ENCODE data around the gene OR10AD1.

DNA sequence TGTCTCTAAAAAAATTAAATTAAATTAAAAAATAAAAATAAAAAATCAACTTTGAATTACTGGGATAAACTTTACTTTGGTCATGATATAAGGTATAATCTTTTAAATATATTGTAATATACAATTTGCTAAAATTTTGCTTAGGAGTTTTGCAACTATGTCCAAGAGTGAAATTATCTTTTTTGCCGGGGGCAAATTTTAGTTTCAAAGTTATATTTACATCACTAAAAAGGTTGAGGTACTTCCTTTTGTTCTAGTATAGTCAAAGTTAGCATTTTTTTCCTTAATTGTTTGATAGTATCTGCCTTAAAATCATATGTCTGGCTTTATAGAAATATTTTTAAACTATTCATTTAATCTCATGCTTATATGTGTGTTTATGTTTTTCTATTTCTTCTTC, 17.6 kb upstream of the OR10AD1 start:
- TF ChIP-seq, protein P1, sequence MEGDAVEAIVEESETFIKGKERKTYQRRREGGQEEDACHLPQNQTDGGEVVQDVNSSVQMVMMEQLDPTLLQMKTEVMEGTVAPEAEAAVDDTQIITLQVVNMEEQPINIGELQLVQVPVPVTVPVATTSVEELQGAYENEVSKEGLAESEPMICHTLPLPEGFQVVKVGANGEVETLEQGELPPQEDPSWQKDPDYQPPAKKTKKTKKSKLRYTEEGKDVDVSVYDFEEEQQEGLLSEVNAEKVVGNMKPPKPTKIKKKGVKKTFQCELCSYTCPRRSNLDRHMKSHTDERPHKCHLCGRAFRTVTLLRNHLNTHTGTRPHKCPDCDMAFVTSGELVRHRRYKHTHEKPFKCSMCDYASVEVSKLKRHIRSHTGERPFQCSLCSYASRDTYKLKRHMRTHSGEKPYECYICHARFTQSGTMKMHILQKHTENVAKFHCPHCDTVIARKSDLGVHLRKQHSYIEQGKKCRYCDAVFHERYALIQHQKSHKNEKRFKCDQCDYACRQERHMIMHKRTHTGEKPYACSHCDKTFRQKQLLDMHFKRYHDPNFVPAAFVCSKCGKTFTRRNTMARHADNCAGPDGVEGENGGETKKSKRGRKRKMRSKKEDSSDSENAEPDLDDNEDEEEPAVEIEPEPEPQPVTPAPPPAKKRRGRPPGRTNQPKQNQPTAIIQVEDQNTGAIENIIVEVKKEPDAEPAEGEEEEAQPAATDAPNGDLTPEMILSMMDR (IDR thresholded peaks at IDR 0.05): no peak
- TF ChIP-seq POLR2A (IDR thresholded peaks at IDR 0.05): no peak

Measured in right lobe of liver (tissue), 4 donors.